Caco-2 (cell line): ENCODE measurements around the gene FAF2. TPM values are rescaled to one million over a fixed set of nuclear protein-coding genes. Genes with fewer than 3 reads are reported as not detected.

Experiments
- BruUV-seq: library from RNA; stranded (reverse); fragments of 400-500 nt; replicated peaks from 2 replicates; lab custom pipeline; 2021; lab: Mats Ljungman, UMichigan
- CTCF ChIA-PET: fragments of 300-600 bp; sonication (Branson Sonifier 250); formaldehyde crosslinking; loops from one replicate; lab custom pipeline; 2022; ENCODE audit warnings: antibody characterized with exemption; lab: Charles Lee
- POLR2A ChIA-PET: fragments of 300-600 bp; sonication (Branson Sonifier 250); formaldehyde crosslinking; loops from one replicate; lab custom pipeline; 2022; ENCODE audit warnings: antibody characterized with exemption; lab: Charles Lee
- DNase-seq, 2 experiments: peaks; one replicate each; pipeline versions ENCODE4 v3.0.0 to v3.0.0-alpha.2; 2020 to 2022
- H3K27me3 ChIP-seq: replicated peaks from 2 replicates; pipeline ENCODE4 v1.6.0; 2011; ENCODE audit warnings: low read length; ENCODE audit not compliant: control insufficient read depth, insufficient read depth
- H3K36me3 ChIP-seq: 2 replicates; pipeline ENCODE4 v1.5.1; 2011; ENCODE audit warnings: low read length; ENCODE audit not compliant: control insufficient read depth, insufficient read depth
- H3K4me1 ChIP-seq: fragments of 250-450 bp; sonication (Bioruptor Pico); 2 replicates; pipeline ENCODE4 v1.5.1; 2020; ENCODE audit warnings: mild to moderate bottlenecking
- H3K4me3 ChIP-seq: 2 replicates; pipeline ENCODE4 v1.5.1; 2011; ENCODE audit warnings: low read depth, mild to moderate bottlenecking, control low read depth, low read length
- H3K9me3 ChIP-seq: fragments of 250-450 bp; sonication (Bioruptor Pico); 2 replicates; pipeline ENCODE4 v1.5.1; 2020; ENCODE audit warnings: mild to moderate bottlenecking, moderate library complexity
- H3K27ac Mint-ChIP-seq: one replicate; pipeline ENCODE4 v1.8.0; 2022; ENCODE audit warnings: mixed read lengths; ENCODE audit not compliant: unreplicated experiment
- H3K27me3 Mint-ChIP-seq: one replicate; pipeline ENCODE4 v1.8.0; 2022; ENCODE audit warnings: mixed read lengths; ENCODE audit not compliant: insufficient read depth, unreplicated experiment
- H3K36me3 Mint-ChIP-seq: one replicate; pipeline ENCODE4 v1.8.0; 2022; ENCODE audit warnings: mild to moderate bottlenecking, mixed read lengths; ENCODE audit not compliant: insufficient read depth, unreplicated experiment
- H3K4me1 Mint-ChIP-seq: one replicate; pipeline ENCODE4 v1.8.0; 2022; ENCODE audit warnings: low read depth, mixed read lengths; ENCODE audit not compliant: unreplicated experiment
- H3K4me3 Mint-ChIP-seq: one replicate; pipeline ENCODE4 v1.8.0; 2022; ENCODE audit warnings: mild to moderate bottlenecking, moderate library complexity, mixed read lengths; ENCODE audit not compliant: unreplicated experiment
- H3K9me3 Mint-ChIP-seq: one replicate; pipeline ENCODE4 v1.8.0; 2022; ENCODE audit warnings: mixed read lengths; ENCODE audit not compliant: unreplicated experiment
- intact Hi-C: fragments of 100-400 bp; cut with micrococcal nuclease; formaldehyde crosslinking; loops from one replicate; pipeline ENCODE4 v1.10.0; 2022; ENCODE audit not compliant: unreplicated experiment
- total RNA-seq: library from RNA; stranded (reverse); gene quantifications from 2 replicates; pipeline ENCODE4 v1.2.3, GENCODE V29; 2022
- TF ChIP-seq, protein P1 (sequence below), 2 experiments: fragments of 200-600 bp in 1 of 2; IDR thresholded peaks; 1 replicate in 1 of 2; 2 replicates in 1 of 2; pipeline versions ENCODE4 v1.5.1 to v1.8.0; 2011 to 2022; ENCODE audit warnings: antibody characterized with exemption in 1 of 2, control low read depth in 1 of 2, inconsistent platforms in 1 of 2, low read depth in 1 of 2, low read length in 1 of 2, mild to moderate bottlenecking in 1 of 2, moderate library complexity in 1 of 2; ENCODE audit not compliant: insufficient read depth in 1 of 2, severe bottlenecking in 1 of 2, unreplicated experiment in 1 of 2

The FAF2 gene
- total RNA-seq, 1 experiment from 2014 or later = 55.5 TPM

- no peaks in the 10 kb centered on the region for H3K27me3 ChIP-seq
- no TSS peak for BruUV-seq
- TF ChIP-seq, protein P1, sequence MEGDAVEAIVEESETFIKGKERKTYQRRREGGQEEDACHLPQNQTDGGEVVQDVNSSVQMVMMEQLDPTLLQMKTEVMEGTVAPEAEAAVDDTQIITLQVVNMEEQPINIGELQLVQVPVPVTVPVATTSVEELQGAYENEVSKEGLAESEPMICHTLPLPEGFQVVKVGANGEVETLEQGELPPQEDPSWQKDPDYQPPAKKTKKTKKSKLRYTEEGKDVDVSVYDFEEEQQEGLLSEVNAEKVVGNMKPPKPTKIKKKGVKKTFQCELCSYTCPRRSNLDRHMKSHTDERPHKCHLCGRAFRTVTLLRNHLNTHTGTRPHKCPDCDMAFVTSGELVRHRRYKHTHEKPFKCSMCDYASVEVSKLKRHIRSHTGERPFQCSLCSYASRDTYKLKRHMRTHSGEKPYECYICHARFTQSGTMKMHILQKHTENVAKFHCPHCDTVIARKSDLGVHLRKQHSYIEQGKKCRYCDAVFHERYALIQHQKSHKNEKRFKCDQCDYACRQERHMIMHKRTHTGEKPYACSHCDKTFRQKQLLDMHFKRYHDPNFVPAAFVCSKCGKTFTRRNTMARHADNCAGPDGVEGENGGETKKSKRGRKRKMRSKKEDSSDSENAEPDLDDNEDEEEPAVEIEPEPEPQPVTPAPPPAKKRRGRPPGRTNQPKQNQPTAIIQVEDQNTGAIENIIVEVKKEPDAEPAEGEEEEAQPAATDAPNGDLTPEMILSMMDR (IDR thresholded peaks at IDR 0.05; ENCODE audit: insufficient read depth in 1 of 2, low read depth in 1 of 2, low read length in 1 of 2, severe bottlenecking in 1 of 2, unreplicated experiment in 1 of 2) = no peak
- no peaks in the 10 kb centered on the region for H3K9me3 ChIP-seq
- ChIA-PET POLR2A (interaction anchor here (0.5 kb wide), 1 partner anchor 9 kb away, joined by 3 read pairs; no protein-coding TSS in a partner anchor), CTCF (no interaction called here)
- peaks cover 7% of the 10 kb centered on the region; the same call in 1 of the 2 replicates for H3K4me1 ChIP-seq
- Mint-ChIP-seq H3K36me3 (no peaks in the 10 kb centered on the region), H3K4me1 (no peaks in the 10 kb centered on the region), H3K4me3 (no peak overlapping the region), H3K27me3 (no peaks in the 10 kb centered on the region), H3K27ac (no peak overlapping the region), H3K9me3 (no peaks in the 10 kb centered on the region)
- intact Hi-C loops = no loop called here
- H3K4me3 ChIP-seq = no peak overlapping the region
- H3K36me3 ChIP-seq = no peaks in the 10 kb centered on the region
- DNase-seq = no peak
These were observed 104.2 kb downstream of the FAF2 start for GRCh38 chr5:176552332-176552869.

DNA sequence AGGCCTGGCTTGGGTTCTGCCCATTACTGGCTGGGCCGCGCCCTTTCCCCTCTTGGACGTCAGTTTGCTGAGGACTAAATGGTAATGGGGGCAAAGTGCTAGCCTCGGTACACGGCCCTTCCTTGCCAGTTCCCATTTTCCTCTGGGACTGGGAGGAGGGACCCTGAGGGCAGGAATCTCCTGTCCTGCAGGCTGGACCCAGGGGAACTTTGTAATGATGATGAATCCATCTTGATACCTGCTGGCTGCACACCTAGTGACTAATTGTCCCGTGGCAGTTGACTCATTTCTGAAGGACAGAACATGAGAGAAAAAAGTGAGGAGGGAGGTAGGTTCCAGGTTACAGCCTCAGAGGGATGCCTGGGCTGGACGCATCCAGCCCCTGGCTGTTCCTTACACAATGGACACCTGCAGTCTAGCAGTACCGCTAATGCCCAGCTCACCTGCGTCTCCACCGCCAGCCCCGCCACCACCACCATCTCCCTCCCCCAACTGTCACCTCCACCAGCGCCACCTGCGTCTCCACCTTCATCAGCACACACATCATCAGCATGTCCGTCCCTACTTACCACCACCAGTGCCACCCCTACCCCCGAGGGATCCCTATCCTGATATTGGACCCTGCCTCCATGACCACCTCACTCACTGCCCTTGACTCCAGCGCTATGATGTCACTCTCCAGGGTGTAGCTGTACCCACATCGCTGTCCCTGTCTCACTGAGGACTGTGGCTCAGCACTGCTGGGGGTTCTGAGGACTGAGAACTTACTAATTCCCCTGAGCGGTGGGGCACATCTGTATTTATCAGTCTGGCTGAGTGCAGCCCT lies 105.3 kb downstream of the FAF2 start:
- Histone ChIP-seq H3K4me3 (no peak overlapping the region), H3K9me3 (no peaks in the 10 kb centered on the region), H3K4me1 (peaks cover 7% of the 10 kb centered on the region; the same call in 1 of the 2 replicates), H3K36me3 (no peaks in the 10 kb centered on the region), H3K27me3 (no peaks in the 10 kb centered on the region)
- CTCF ChIA-PET = interaction anchor here (0.6 kb wide), 1 partner anchor 148 kb away, joined by 7 read pairs; no protein-coding TSS in a partner anchor
- BruUV-seq = no TSS peak
- Mint-ChIP-seq H3K4me1 (no peaks in the 10 kb centered on the region), H3K27ac (no peak overlapping the region), H3K9me3 (no peaks in the 10 kb centered on the region), H3K36me3 (no peaks in the 10 kb centered on the region), H3K27me3 (no peaks in the 10 kb centered on the region), H3K4me3 (no peak overlapping the region)
- TF ChIP-seq, protein P1 (IDR thresholded peaks at IDR 0.05; ENCODE audit: insufficient read depth in 1 of 2, low read depth in 1 of 2, low read length in 1 of 2, severe bottlenecking in 1 of 2, unreplicated experiment in 1 of 2) = no peak
- intact Hi-C loops = no loop called here
- peak in 1 of 2 experiments; percentile 42 for DNase-seq
- POLR2A ChIA-PET = no interaction called here

GRCh38 chr5:176557846-176558245 lies 109.7 kb downstream of the FAF2 start:
- H3K4me3 ChIP-seq = no peak overlapping the region
- no TSS peak for BruUV-seq

More at GRCh38 chr5:176557846-176558245, 109.7 kb downstream of the FAF2 start:
- H3K9me3 Mint-ChIP-seq = no peaks in the 10 kb centered on the region
- H3K27ac Mint-ChIP-seq = no peak overlapping the region
- Histone ChIP-seq H3K4me1 (no peaks in the 10 kb centered on the region), H3K9me3 (0 out of 2 replicates have a peak, but pooled peaks cover 3% of the 10 kb centered on the region), H3K36me3 (no peaks in the 10 kb centered on the region), H3K27me3 (no peaks in the 10 kb centered on the region)
- H3K4me1 Mint-ChIP-seq = no peaks in the 10 kb centered on the region
- intact Hi-C loops = no loop called here
- no peak overlapping the region for H3K4me3 Mint-ChIP-seq
- H3K36me3 Mint-ChIP-seq = no peaks in the 10 kb centered on the region
- DNase-seq = no peak
- ChIA-PET CTCF (no interaction called here), POLR2A (no interaction called here)
- TF ChIP-seq, protein P1 (IDR thresholded peaks at IDR 0.05; ENCODE audit: insufficient read depth in 1 of 2, low read depth in 1 of 2, low read length in 1 of 2, severe bottlenecking in 1 of 2, unreplicated experiment in 1 of 2) = no peak
- peaks cover 4% of the 10 kb centered on the region for H3K27me3 Mint-ChIP-seq

Other genes with a start within 250 kb of the FAF2 start
- gene SIMC1, start 210.0 kb upstream of the FAF2 start, total RNA-seq = 40.2 and 42.3 TPM in 2 replicates
- 119 and 123 TPM in 2 replicates for gene KIAA1191, start 86.6 kb upstream of the FAF2 start, total RNA-seq
- gene ARL10, start 82.9 kb upstream of the FAF2 start, total RNA-seq = 2.1 and 2.3 TPM in 2 replicates
- gene NOP16, start 59.8 kb upstream of the FAF2 start, total RNA-seq = 48.0 and 56.4 TPM in 2 replicates
- gene HIGD2A, start 59.6 kb upstream of the FAF2 start, total RNA-seq = 110 and 118 TPM in 2 replicates
- gene CLTB, start 31.8 kb upstream of the FAF2 start, total RNA-seq = 78.9 and 80.0 TPM in 2 replicates
- 84.2 and 90.8 TPM in 2 replicates for gene RNF44, start 89.0 kb downstream of the FAF2 start, total RNA-seq
- 0.19 and 0.59 TPM in 2 replicates for gene CDHR2, start 101.0 kb downstream of the FAF2 start, total RNA-seq
- gene GPRIN1, start 161.8 kb downstream of the FAF2 start, total RNA-seq = 3.9 and 5.2 TPM in 2 replicates
- not detected in 2 replicates for gene SNCB, start 182.1 kb downstream of the FAF2 start, total RNA-seq
- gene EIF4E1B, start 182.3 kb downstream of the FAF2 start, total RNA-seq = not detected in 2 replicates
- gene TSPAN17, start 199.1 kb downstream of the FAF2 start, total RNA-seq = 19.6 and 20.5 TPM in 2 replicates